ENCODE data around the gene PAM.

PAM gene

GRCh38 chr5:102807878-102808502 is 52.9 kb downstream of the PAM start:
- H3K27ac ChIP-seq (replicated peaks) = no peak overlapping the region
- H3K4me3 ChIP-seq (replicated peaks; ENCODE audit: insufficient read depth, low read length) = no peak overlapping the region

GRCh38 chr5:102809033-102809432 is 53.9 kb downstream of the PAM start:
- H3K27ac ChIP-seq (replicated peaks) = no peak overlapping the region
- TF ChIP-seq CTCF (IDR thresholded peaks at IDR 0.05; ENCODE audit: insufficient read depth, low read length) (no peak), GABPA (IDR thresholded peaks at IDR 0.05; ENCODE audit: low read depth) (no peak), SPI1 (IDR thresholded peaks at IDR 0.05; ENCODE audit: borderline replicate concordance, low read depth) (no peak), POLR2AphosphoS5 (IDR thresholded peaks at IDR 0.05; ENCODE audit: low read depth) (no peak), REST (IDR thresholded peaks at IDR 0.05; ENCODE audit: insufficient replicate concordance, low read depth) (no peak)
- no peaks in the 10 kb centered on the region for H3K27me3 ChIP-seq (ENCODE audit: insufficient read depth, poor library complexity, severe bottlenecking)
- no peak for DNase-seq (ENCODE audit: low read depth in 1 of 2, low spot score in 1 of 2)
- H3K4me3 ChIP-seq (replicated peaks; ENCODE audit: insufficient read depth, low read length) = no peak overlapping the region

More at GRCh38 chr5:102807878-102808502, 52.9 kb downstream of the PAM start:
- H3K27me3 ChIP-seq (ENCODE audit: insufficient read depth, poor library complexity, severe bottlenecking) = no peaks in the 10 kb centered on the region
- DNase-seq (ENCODE audit: low read depth in 1 of 2, low spot score in 1 of 2) = no peak
- TF ChIP-seq REST (IDR thresholded peaks at IDR 0.05; ENCODE audit: insufficient replicate concordance, low read depth) = no peak
- TF ChIP-seq POLR2AphosphoS5 (IDR thresholded peaks at IDR 0.05; ENCODE audit: low read depth) = no peak
- TF ChIP-seq CTCF (IDR thresholded peaks at IDR 0.05; ENCODE audit: insufficient read depth, low read length) = no peak
- TF ChIP-seq SPI1 (IDR thresholded peaks at IDR 0.05; ENCODE audit: borderline replicate concordance, low read depth) = no peak
- no peak for TF ChIP-seq GABPA (IDR thresholded peaks at IDR 0.05; ENCODE audit: low read depth)

- TF ChIP-seq POLR2AphosphoS5 (IDR thresholded peaks at IDR 0.05; ENCODE audit: low read depth) = no peak
- Histone ChIP-seq H3K4me3 (replicated peaks; ENCODE audit: insufficient read depth, low read length) (no peak overlapping the region), H3K27me3 (ENCODE audit: insufficient read depth, poor library complexity, severe bottlenecking) (no peaks in the 10 kb centered on the region), H3K27ac (replicated peaks) (no peak overlapping the region)
- DNase-seq (ENCODE audit: low read depth in 1 of 2, low spot score in 1 of 2) = no peak
Observed at GRCh38 chr5:102811972-102812371, 56.9 kb downstream of the PAM start.

GRCh38 chr5:102813740-102814139 is 58.6 kb downstream of the PAM start:
- Histone ChIP-seq H3K27ac (replicated peaks) (no peak overlapping the region), H3K27me3 (ENCODE audit: insufficient read depth, poor library complexity, severe bottlenecking) (no peaks in the 10 kb centered on the region), H3K4me3 (replicated peaks; ENCODE audit: insufficient read depth, low read length) (no peak overlapping the region)
- TF ChIP-seq REST (IDR thresholded peaks at IDR 0.05; ENCODE audit: insufficient replicate concordance, low read depth) (no peak), CTCF (IDR thresholded peaks at IDR 0.05; ENCODE audit: insufficient read depth, low read length) (no peak), SPI1 (IDR thresholded peaks at IDR 0.05; ENCODE audit: borderline replicate concordance, low read depth) (no peak), GABPA (IDR thresholded peaks at IDR 0.05; ENCODE audit: low read depth) (no peak), POLR2AphosphoS5 (IDR thresholded peaks at IDR 0.05; ENCODE audit: low read depth) (no peak)
- DNase-seq (ENCODE audit: low read depth in 1 of 2, low spot score in 1 of 2) = no peak
